OCI-LY3 (cell line): ENCODE data around the gene USP3.

Experiments used
- CTCF ChIP-seq: fragments of 200-600, 300-600 bp; sonication (generic); IDR thresholded peaks from 2 replicates; pipeline ENCODE4 v1.5.1; 2014; ENCODE audit warnings: antibody characterized with exemption, low read length, low read depth
- EZH2phosphoT487 ChIP-seq: fragments of 200-600 bp; shearing (Covaris generic); IDR thresholded peaks from 2 replicates; pipeline ENCODE4 v1.6.1; 2018; ENCODE audit warnings: antibody characterized with exemption, mixed run types, low read depth

- no peak for TF ChIP-seq CTCF
- TF ChIP-seq EZH2phosphoT487 = no peak
These were observed 35.6 kb downstream of the USP3 start for GRCh38 chr15:63539998-63540397.
